Mesenchymal stem cell (in vitro differentiated cells and primary cell): ENCODE results near the gene AHSA1.

Source experiments
- DNase-seq: peaks from one replicate; pipeline ENCODE4 v3.0.0-alpha.2; 2013
- H2AFZ ChIP-seq: one replicate; pipeline ENCODE4 v1.6.1; 2013; ENCODE audit warnings: low read depth, mild to moderate bottlenecking, control low read depth, inconsistent platforms, low read length, moderate library complexity
- H2AK5ac ChIP-seq: 2 replicates; pipeline ENCODE4 v1.6.1; 2013; ENCODE audit warnings: low read length, moderate library complexity, mild to moderate bottlenecking, inconsistent platforms; ENCODE audit not compliant: severe bottlenecking
- H2BK120ac ChIP-seq: one replicate; pipeline ENCODE4 v1.6.1; 2013; ENCODE audit warnings: low read depth, mild to moderate bottlenecking, inconsistent platforms, low read length, moderate library complexity
- H2BK12ac ChIP-seq, 2 experiments: one replicate each; pipeline ENCODE4 v1.6.1; 2013; ENCODE audit warnings: inconsistent platforms in 2 of 2, low read length in 2 of 2, mild to moderate bottlenecking in 2 of 2, moderate library complexity in 2 of 2, control low read depth in 1 of 2
- H2BK15ac ChIP-seq: one replicate; pipeline ENCODE4 v1.6.1; 2013; ENCODE audit warnings: mild to moderate bottlenecking, low read depth, inconsistent platforms; ENCODE audit not compliant: poor library complexity, severe bottlenecking
- H2BK5ac ChIP-seq: 2 replicates; pipeline ENCODE4 v1.6.1; 2013; ENCODE audit warnings: low read depth, mild to moderate bottlenecking, low read length, control low read depth, inconsistent platforms; ENCODE audit not compliant: poor library complexity, severe bottlenecking
- H3K14ac ChIP-seq, 2 experiments: one replicate each; pipeline ENCODE4 v1.6.1; 2013; ENCODE audit warnings: inconsistent platforms in 2 of 2, low read length in 2 of 2, control low read depth in 1 of 2, mild to moderate bottlenecking in 1 of 2, moderate library complexity in 1 of 2
- H3K18ac ChIP-seq, 2 experiments: one replicate each; pipeline ENCODE4 v1.6.1; 2013; ENCODE audit warnings: inconsistent platforms in 2 of 2, low read length in 2 of 2, control low read depth in 1 of 2, low read depth in 1 of 2, mild to moderate bottlenecking in 1 of 2
- H3K23ac ChIP-seq, 2 experiments: one replicate each; pipeline ENCODE4 v1.6.1; 2013; ENCODE audit warnings: inconsistent platforms in 2 of 2, low read length in 2 of 2, mild to moderate bottlenecking in 2 of 2, moderate library complexity in 2 of 2, control low read depth in 1 of 2
- H3K27ac ChIP-seq: 2 replicates; pipeline ENCODE4 v1.5.1; 2013; ENCODE audit warnings: mild to moderate bottlenecking, moderate library complexity, low read length, control low read depth, inconsistent platforms; ENCODE audit not compliant: poor library complexity, severe bottlenecking
- H3K27me3 ChIP-seq, 2 experiments: 2 replicates each; pipeline versions ENCODE4 v1.6.1 to v1.7.0; 2013; ENCODE audit warnings: low read length in 2 of 2, mild to moderate bottlenecking in 2 of 2, moderate library complexity in 2 of 2, control low read depth in 1 of 2, inconsistent platforms in 1 of 2; ENCODE audit not compliant: control insufficient read depth in 1 of 2, insufficient read depth in 1 of 2
- H3K36me3 ChIP-seq, 2 experiments: 2 replicates each; pipeline versions ENCODE4 v1.6.1 to v1.7.0; 2013; ENCODE audit warnings: low read length in 2 of 2, control low read depth in 1 of 2, inconsistent platforms in 1 of 2, low read depth in 1 of 2, mild to moderate bottlenecking in 1 of 2; ENCODE audit not compliant: insufficient read depth in 2 of 2, control insufficient read depth in 1 of 2
- H3K4ac ChIP-seq, 2 experiments: one replicate each; pipeline ENCODE4 v1.6.1; 2013; ENCODE audit warnings: inconsistent platforms in 2 of 2, low read length in 2 of 2, mild to moderate bottlenecking in 2 of 2, moderate library complexity in 2 of 2, control low read depth in 1 of 2, low read depth in 1 of 2
- H3K4me1 ChIP-seq: 2 replicates; pipeline ENCODE4 v1.6.1; 2013; ENCODE audit warnings: low read depth, low read length, control low read depth; ENCODE audit not compliant: control insufficient read depth, insufficient read depth
- H3K4me2 ChIP-seq: 2 replicates; pipeline ENCODE4 v1.6.1; 2013; ENCODE audit warnings: low read length, mild to moderate bottlenecking, inconsistent platforms; ENCODE audit not compliant: poor library complexity, severe bottlenecking
- H3K4me3 ChIP-seq, 2 experiments: 2 replicates each; pipeline versions ENCODE4 v1.5.1 to v1.7.0; 2013; ENCODE audit warnings: low read length in 2 of 2, mild to moderate bottlenecking in 2 of 2, control low read depth in 1 of 2, low read depth in 1 of 2; ENCODE audit not compliant: insufficient read depth in 1 of 2
- H3K79me1 ChIP-seq: replicated peaks from 2 replicates; pipeline ENCODE4 v1.6.1; 2013; ENCODE audit warnings: mild to moderate bottlenecking, control low read depth, low read length, inconsistent platforms; ENCODE audit not compliant: poor library complexity, severe bottlenecking
- H3K9ac ChIP-seq: 2 replicates; pipeline ENCODE4 v1.7.0; 2013; ENCODE audit warnings: mild to moderate bottlenecking, low read length, moderate library complexity
- H3K9me3 ChIP-seq: 2 replicates; pipeline ENCODE4 v1.7.0; 2013; ENCODE audit warnings: mild to moderate bottlenecking, low read length; ENCODE audit not compliant: control insufficient read depth
- H4K8ac ChIP-seq: one replicate; pipeline ENCODE4 v1.6.1; 2013; ENCODE audit warnings: inconsistent platforms, mild to moderate bottlenecking, low read length, moderate library complexity
- H4K91ac ChIP-seq: one replicate; pipeline ENCODE4 v1.6.1; 2013; ENCODE audit warnings: mild to moderate bottlenecking, low read length, inconsistent platforms
- WGBS: methylation state at CpG from one replicate; pipeline ENCODE4 v1.1.7; 2013; ENCODE audit warnings: mixed read lengths; 5-methylcytosine and 5-hydroxymethylcytosine counted together

The AHSA1 gene

DNA sequence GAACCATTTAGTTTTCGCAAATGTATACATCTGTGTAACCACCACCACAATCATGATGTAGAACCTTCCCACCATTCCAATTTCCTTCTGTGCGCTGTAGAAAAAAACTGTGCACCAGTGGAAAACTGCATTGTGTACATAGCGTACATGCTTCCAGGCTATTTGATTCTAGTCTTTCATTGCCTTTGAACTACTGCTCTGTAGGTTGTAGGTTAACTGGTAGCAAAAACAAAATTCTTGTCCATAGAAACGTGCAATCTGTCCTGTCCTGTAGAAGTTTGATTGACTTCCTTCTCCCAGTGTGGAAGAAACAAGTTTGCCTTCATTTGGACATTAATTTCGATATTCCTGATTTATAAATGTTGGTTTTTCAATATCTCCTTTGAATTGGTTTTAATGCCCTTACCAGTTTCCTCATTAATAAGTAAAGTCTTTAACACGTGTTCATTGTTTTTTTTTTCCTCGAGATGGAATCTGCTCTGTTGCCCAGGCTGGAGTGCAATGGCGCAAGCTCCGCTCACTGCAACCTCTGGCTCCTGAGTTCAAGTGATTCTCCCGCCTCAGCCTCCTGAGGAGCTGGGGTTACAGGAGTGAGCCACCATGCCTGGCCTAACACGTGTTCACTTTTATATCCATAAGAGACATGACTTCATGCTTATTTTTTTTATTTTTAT, 44.4 kb downstream of the AHSA1 start:
- H4K8ac ChIP-seq: no peak overlapping the region

DNA sequence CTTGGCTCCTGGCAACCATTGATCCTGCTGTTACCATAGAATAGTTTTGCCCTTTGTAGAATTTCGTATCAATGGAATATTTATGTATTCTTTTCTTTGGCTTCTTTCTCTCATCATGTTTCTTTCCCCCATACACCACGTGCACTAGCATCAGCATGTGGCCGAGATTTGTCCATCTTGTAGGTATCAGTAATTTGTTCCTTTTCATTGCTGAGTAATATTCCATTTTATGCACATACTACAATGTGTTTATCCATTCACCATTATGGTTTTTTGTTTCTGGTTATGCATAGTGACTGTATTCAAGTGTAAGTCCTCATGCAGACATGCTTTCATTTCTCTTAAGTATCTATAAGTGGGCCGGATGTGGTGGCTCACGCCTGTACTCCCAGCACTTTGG, 45.2 kb downstream of the AHSA1 start:
- H2BK5ac ChIP-seq: no peak overlapping the region
- H3K27me3 ChIP-seq: peaks cover 16 to 20% of the 10 kb centered on the region in 2 experiments
- no peak overlapping the region for H2BK12ac ChIP-seq
- H3K4ac ChIP-seq: no peak overlapping the region
- no peak overlapping the region for H3K27ac ChIP-seq
- H3K79me1 ChIP-seq: peaks cover 7% of the 10 kb centered on the region
- no peak overlapping the region for H3K18ac ChIP-seq
- H3K4me1 ChIP-seq: peaks cover 15% of the 10 kb centered on the region
- WGBS: 97% methylated on average over 3 of the region's 5 CpGs
- no peak overlapping the region for H3K23ac ChIP-seq
- H3K9ac ChIP-seq: no peak overlapping the region
- no peak overlapping the region for H2BK120ac ChIP-seq
- H2AFZ ChIP-seq: no peak overlapping the region
- no peak overlapping the region for H3K14ac ChIP-seq
- DNase-seq: no peak
- no peak overlapping the region for H3K4me3 ChIP-seq
- H3K4me2 ChIP-seq: no peak overlapping the region
- H2BK15ac ChIP-seq: no peak overlapping the region
- no peak overlapping the region for H2AK5ac ChIP-seq
- no peak overlapping the region for H4K91ac ChIP-seq
- H3K36me3 ChIP-seq: peaks cover 9 to 18% of the 10 kb centered on the region in 2 experiments
- H4K8ac ChIP-seq: no peak overlapping the region
- H3K9me3 ChIP-seq: no peaks in the 10 kb centered on the region

More for the DNA sequence above, 44.4 kb downstream of the AHSA1 start:
- Histone ChIP-seq H3K4me1 (peaks cover 15% of the 10 kb centered on the region), H2AFZ (no peak overlapping the region), H3K9me3 (no peaks in the 10 kb centered on the region), H3K27me3 (peaks cover 21 to 25% of the 10 kb centered on the region in 2 experiments), H3K4me3 (no peak overlapping the region), H2BK15ac (no peak overlapping the region), H2AK5ac (no peak overlapping the region), H3K36me3 (peaks cover 7 to 14% of the 10 kb centered on the region in 2 experiments), H3K23ac (no peak overlapping the region), H3K14ac (no peak overlapping the region), H4K91ac (no peak overlapping the region), H3K9ac (no peak overlapping the region), H2BK120ac (no peak overlapping the region), H2BK5ac (no peak overlapping the region), H3K4me2 (no peak overlapping the region), H3K79me1 (peaks cover 7% of the 10 kb centered on the region), H3K4ac (no peak overlapping the region), H2BK12ac (no peak overlapping the region), H3K27ac (no peak overlapping the region), H3K18ac (no peak overlapping the region)
- no peak for DNase-seq
- whole genome bisulfite sequencing: 86% methylated on average over 10 of the region's 11 CpGs

GRCh38 chr14:77505031-77505430, 47.1 kb downstream of the AHSA1 start:
- Histone ChIP-seq H3K9me3 (no peaks in the 10 kb centered on the region), H2BK120ac (no peak overlapping the region), H3K4me2 (no peak overlapping the region), H2BK12ac (no peak overlapping the region), H3K18ac (no peak overlapping the region), H3K9ac (no peak overlapping the region), H3K14ac (no peak overlapping the region), H3K27ac (no peak overlapping the region), H3K79me1 (peaks cover 7% of the 10 kb centered on the region), H3K4ac (no peak overlapping the region), H2AFZ (no peak overlapping the region), H3K36me3 (peaks cover 9 to 32% of the 10 kb centered on the region in 2 experiments), H4K91ac (no peak overlapping the region), H4K8ac (no peak overlapping the region), H2AK5ac (no peak overlapping the region), H2BK5ac (no peak overlapping the region), H2BK15ac (no peak overlapping the region), H3K4me1 (peaks cover 3% of the 10 kb centered on the region), H3K4me3 (no peak overlapping the region), H3K23ac (no peak overlapping the region), H3K27me3 (peaks cover 4% of the 10 kb centered on the region in 2 experiments)
- DNase-seq: no peak
- 100% methylated on average over 3 of the region's 4 CpGs for WGBS

DNA sequence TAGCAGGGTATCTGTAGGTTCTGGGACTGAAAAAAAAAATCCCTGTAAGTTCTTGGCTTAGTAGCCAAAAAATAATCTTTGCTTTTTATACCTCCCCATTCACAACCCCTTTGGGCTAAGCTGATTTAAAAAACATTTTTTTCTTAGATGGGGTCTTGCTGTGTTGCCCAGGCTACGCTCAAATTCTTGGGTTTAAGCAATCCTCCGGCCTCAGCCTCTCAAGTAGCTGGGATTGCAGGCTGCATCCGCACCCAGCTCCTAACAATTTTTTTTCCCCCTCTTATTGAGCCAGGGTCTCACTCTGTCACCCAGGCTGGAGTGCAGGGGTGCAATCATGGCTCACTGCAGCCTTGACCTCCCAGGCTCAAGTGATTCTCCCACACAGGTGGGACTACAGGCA, 49.9 kb downstream of the AHSA1 start:
- H3K4me3 ChIP-seq: no peak overlapping the region
- H2AFZ ChIP-seq: no peak overlapping the region
- no peak for DNase-seq
- H3K4me1 ChIP-seq: peaks cover 3% of the 10 kb centered on the region
- no peak overlapping the region for H4K91ac ChIP-seq
- H2BK120ac ChIP-seq: no peak overlapping the region
- H4K8ac ChIP-seq: no peak overlapping the region
- no peak overlapping the region for H3K18ac ChIP-seq
- peak overlapping the region; percentile 72 for H3K27ac ChIP-seq
- no peak overlapping the region for H2BK12ac ChIP-seq
- no peak overlapping the region for H3K14ac ChIP-seq
- no peak overlapping the region for H3K23ac ChIP-seq
- no peak overlapping the region for H3K4ac ChIP-seq
- 97% methylated on average over 3 of the region's 3 CpGs for WGBS
- H3K79me1 ChIP-seq: peaks cover 7% of the 10 kb centered on the region
- H3K36me3 ChIP-seq: peaks cover 19 to 57% of the 10 kb centered on the region in 2 experiments
- no peak overlapping the region for H2BK15ac ChIP-seq
- H2AK5ac ChIP-seq: peak overlapping the region; percentile 90
- H3K27me3 ChIP-seq: no peaks in the 10 kb centered on the region
- H3K9me3 ChIP-seq: no peaks in the 10 kb centered on the region
- peak overlapping the region; percentile 81 for H2BK5ac ChIP-seq
- H3K4me2 ChIP-seq: no peak overlapping the region
- no peak overlapping the region for H3K9ac ChIP-seq
